Keratinocyte (primary cell): ENCODE data around the gene CFH.

Source experiments
- EZH2 ChIP-seq: IDR thresholded peaks from one replicate; pipeline ENCODE4 v1.6.1; 2012; ENCODE audit warnings: inconsistent platforms, mild to moderate bottlenecking, low read length, moderate library complexity
- TF ChIP-seq, protein P1 (sequence below), 3 experiments: IDR thresholded peaks in 1 of 3; conservative IDR thresholded peaks in 1 of 3; optimal IDR thresholded peaks in 1 of 3; 2 replicates in 2 of 3; 3 replicates in 1 of 3; pipeline versions ENCODE3 to v1.5.1; 2011; ENCODE audit warnings: low read length in 3 of 3, mild to moderate bottlenecking in 3 of 3, moderate library complexity in 2 of 3, control low read depth in 1 of 3, inconsistent platforms in 1 of 3; ENCODE audit not compliant: insufficient read depth in 2 of 3; ENCODE audit errors: extremely low read depth in 1 of 3

DNA sequence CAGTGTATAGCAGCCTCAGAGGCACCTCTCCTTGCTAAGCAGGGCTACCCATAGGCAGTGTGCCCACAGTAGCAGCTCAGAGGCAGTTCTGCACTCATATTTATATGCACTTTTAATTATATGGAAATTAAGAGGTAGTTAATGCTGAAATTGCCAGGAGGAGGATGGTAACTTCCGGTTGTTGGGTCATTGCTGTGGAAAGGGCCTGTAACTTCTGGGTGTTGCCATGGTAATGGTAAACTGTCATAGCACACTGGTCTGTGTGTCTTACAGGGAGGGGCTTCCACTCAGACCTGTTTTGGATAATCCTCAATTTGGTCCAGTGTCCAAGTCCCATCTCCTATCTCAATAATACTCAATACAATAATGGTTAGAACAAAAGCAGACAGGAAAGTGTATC, 7.6 kb downstream of the CFH start:
- TF ChIP-seq, protein P1, sequence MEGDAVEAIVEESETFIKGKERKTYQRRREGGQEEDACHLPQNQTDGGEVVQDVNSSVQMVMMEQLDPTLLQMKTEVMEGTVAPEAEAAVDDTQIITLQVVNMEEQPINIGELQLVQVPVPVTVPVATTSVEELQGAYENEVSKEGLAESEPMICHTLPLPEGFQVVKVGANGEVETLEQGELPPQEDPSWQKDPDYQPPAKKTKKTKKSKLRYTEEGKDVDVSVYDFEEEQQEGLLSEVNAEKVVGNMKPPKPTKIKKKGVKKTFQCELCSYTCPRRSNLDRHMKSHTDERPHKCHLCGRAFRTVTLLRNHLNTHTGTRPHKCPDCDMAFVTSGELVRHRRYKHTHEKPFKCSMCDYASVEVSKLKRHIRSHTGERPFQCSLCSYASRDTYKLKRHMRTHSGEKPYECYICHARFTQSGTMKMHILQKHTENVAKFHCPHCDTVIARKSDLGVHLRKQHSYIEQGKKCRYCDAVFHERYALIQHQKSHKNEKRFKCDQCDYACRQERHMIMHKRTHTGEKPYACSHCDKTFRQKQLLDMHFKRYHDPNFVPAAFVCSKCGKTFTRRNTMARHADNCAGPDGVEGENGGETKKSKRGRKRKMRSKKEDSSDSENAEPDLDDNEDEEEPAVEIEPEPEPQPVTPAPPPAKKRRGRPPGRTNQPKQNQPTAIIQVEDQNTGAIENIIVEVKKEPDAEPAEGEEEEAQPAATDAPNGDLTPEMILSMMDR (optimal IDR thresholded peaks at IDR 0.05 in 1 of 3, IDR thresholded peaks at IDR 0.05 in 1 of 3, conservative IDR thresholded peaks at IDR 0.05 in 1 of 3; ENCODE audit: extremely low read depth in 1 of 3, insufficient read depth in 2 of 3, low read length in 3 of 3) = no peak
- no peak for TF ChIP-seq EZH2
